ENCODE measurements around the gene DAZ3.
"Not testable (repeated sequence)": the region's sequence is repeated elsewhere in the genome, so short reads cannot be mapped to it uniquely, and the experiment has no call there.

Gene DAZ3

GRCh38 chrY:24813293-24813692 lies at the start of gene DAZ3:
Gene DAZ3 (minus strand): TSS chrY:24813393. CDS start chrY:24813185, 208 bp downstream.
- DNase-seq (ENCODE audit: low read depth) = not testable (repeated sequence)

GRCh38 chrY:24833619-24834018 lies 20.4 kb upstream of the DAZ3 start, which contains the start of gene DAZ4:
Gene DAZ4 (plus strand): TSS chrY:24833919. CDS start chrY:24834127, 208 bp downstream.
- DNase-seq (ENCODE audit: low read depth) = not testable (repeated sequence)

- not testable (repeated sequence) for DNase-seq (ENCODE audit: low read depth)
Observed at GRCh38 chrY:24825069-24825468, 11.9 kb upstream of the DAZ3 start.

- not testable (repeated sequence) for DNase-seq (ENCODE audit: low read depth)
Observed at GRCh38 chrY:24824184-24824879, 11.1 kb upstream of the DAZ3 start.

GRCh38 chrY:24821836-24822235 lies 8.6 kb upstream of the DAZ3 start:
- DNase-seq (ENCODE audit: low read depth) = not testable (repeated sequence)

Data from HS-5 (cell line).